Adrenal gland (tissue), 5 donors: ENCODE data around the gene TCEAL5.

Experiments used
- POLR2A ChIP-seq, 2 donors: fragments of 450-650 bp; IDR thresholded peaks; one replicate each; pipeline ENCODE4 v1.6.1; 2017; ENCODE audit warnings: antibody characterized with exemption in 2 of 2, mild to moderate bottlenecking in 2 of 2, moderate library complexity in 1 of 2
- TF ChIP-seq, protein P1 (sequence below), 6 experiments: fragments of 450-650 bp in 4 of 6; fragments of 200-600 bp in 2 of 6; sonication (generic) in 1 of 6; IDR thresholded peaks; 1 replicate in 5 of 6; 2 replicates in 1 of 6; pipeline versions ENCODE4 v1.5.1 to v1.8.0; 2016 to 2021; ENCODE audit warnings: antibody characterized with exemption in 6 of 6, mild to moderate bottlenecking in 2 of 6, moderate library complexity in 1 of 6
- donor health status: DM: no; HTN: no; CAD: no.

DNA sequence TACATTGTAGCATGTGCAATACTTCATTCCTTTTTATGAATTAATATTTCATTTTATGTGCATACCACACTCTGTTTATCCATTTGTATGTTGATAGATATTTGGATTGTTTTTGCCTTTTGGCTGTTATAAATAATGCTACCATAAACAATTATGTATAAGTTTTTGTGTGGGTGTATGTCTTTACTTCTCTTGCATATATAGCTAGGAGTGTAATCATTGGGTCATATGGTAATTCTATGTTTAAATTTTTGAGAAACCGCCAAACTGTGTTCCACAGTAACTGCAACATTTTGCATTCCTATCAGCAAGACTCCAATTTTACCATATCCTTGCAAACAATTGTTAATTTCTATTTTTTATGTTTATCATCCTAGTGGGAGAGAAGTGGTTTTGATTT lies 3.1 kb upstream of the TCEAL5 start:
- TF ChIP-seq, protein P1, sequence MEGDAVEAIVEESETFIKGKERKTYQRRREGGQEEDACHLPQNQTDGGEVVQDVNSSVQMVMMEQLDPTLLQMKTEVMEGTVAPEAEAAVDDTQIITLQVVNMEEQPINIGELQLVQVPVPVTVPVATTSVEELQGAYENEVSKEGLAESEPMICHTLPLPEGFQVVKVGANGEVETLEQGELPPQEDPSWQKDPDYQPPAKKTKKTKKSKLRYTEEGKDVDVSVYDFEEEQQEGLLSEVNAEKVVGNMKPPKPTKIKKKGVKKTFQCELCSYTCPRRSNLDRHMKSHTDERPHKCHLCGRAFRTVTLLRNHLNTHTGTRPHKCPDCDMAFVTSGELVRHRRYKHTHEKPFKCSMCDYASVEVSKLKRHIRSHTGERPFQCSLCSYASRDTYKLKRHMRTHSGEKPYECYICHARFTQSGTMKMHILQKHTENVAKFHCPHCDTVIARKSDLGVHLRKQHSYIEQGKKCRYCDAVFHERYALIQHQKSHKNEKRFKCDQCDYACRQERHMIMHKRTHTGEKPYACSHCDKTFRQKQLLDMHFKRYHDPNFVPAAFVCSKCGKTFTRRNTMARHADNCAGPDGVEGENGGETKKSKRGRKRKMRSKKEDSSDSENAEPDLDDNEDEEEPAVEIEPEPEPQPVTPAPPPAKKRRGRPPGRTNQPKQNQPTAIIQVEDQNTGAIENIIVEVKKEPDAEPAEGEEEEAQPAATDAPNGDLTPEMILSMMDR (IDR thresholded peaks at IDR 0.05): no peak
- TF ChIP-seq POLR2A (IDR thresholded peaks at IDR 0.05): no peak
